ENCODE results near the gene FIBCD1. TPM values are rescaled to one million over a fixed set of nuclear protein-coding genes. Genes with fewer than 3 reads are reported as not detected.
A peak's percentile ranks its signal among the peaks of the same experiment; 100 is the strongest.

Gene FIBCD1
- total and polyA plus RNA-seq, 2 of the 8 experiments (the other 6 are each of a cell fraction or from before 2014, with no cell fraction given), result 6.1 to 8.8 TPM

GRCh38 chr9:130936285-130937117 is 2.5 kb downstream of the FIBCD1 start (continued):
- TF ChIP-seq SAP30 (IDR thresholded peaks at IDR 0.05; ENCODE audit: insufficient read depth, insufficient replicate concordance, low read length) (no peak), CREB1 (IDR thresholded peaks at IDR 0.05) (0 out of 2 replicates have a peak, but pooled peaks have one; percentile 38), CHD2 (IDR thresholded peaks at IDR 0.05; ENCODE audit: low read length) (no peak), BACH1 (IDR thresholded peaks at IDR 0.05; ENCODE audit: low read length) (no peak), SP1 (IDR thresholded peaks at IDR 0.05; ENCODE audit: low read depth, low read length) (peak; percentile 63; the same call in 1 of the 2 replicates), TEAD4 (IDR thresholded peaks at IDR 0.05; ENCODE audit: low read depth, low read length) (peak; percentile 72), CTBP2 (IDR thresholded peaks at IDR 0.05; ENCODE audit: borderline replicate concordance, insufficient read depth, insufficient read length, low read length) (no peak), HDAC2 (IDR thresholded peaks at IDR 0.05; ENCODE audit: borderline replicate concordance in 1 of 2, low read depth in 2 of 2, low read length in 2 of 2) (peak in 1 of 2 experiments; percentile 15; a peak in 1 of 4 replicates), ASH2L (IDR thresholded peaks at IDR 0.05; ENCODE audit: low read length) (peak; percentile 45), GABPA (IDR thresholded peaks at IDR 0.05; ENCODE audit: borderline replicate concordance, insufficient read depth, low read length) (no peak), TBP (IDR thresholded peaks at IDR 0.05; ENCODE audit: low read depth, low read length) (0 out of 2 replicates have a peak, but pooled peaks have one; percentile 20), CTCF (IDR thresholded peaks at IDR 0.05; ENCODE audit: control extremely low read depth in 1 of 3, insufficient read depth in 1 of 3, low read depth in 1 of 3, low read length in 3 of 3) (no peak), ZNF274 (IDR thresholded peaks at IDR 0.05; ENCODE audit: borderline replicate concordance, extremely low read depth, low read length) (no peak), TAF7 (optimal IDR thresholded peaks at IDR 0.05; ENCODE audit: borderline replicate concordance, low read depth, low read length) (no peak), SIN3A (conservative IDR thresholded peaks at IDR 0.05 in 1 of 2, IDR thresholded peaks at IDR 0.05 in 1 of 2; ENCODE audit: low read depth in 1 of 2, low read length in 2 of 2) (0 out of 4 replicates have a peak, but pooled peaks of 1 of the 2 experiments have one; percentile 35), HDAC6 (IDR thresholded peaks at IDR 0.05; ENCODE audit: low read depth, low read length) (no peak), MAX (IDR thresholded peaks at IDR 0.05) (no peak; the same call in 1 of the 2 replicates), KDM1A (IDR thresholded peaks at IDR 0.05; ENCODE audit: borderline replicate concordance, low read length) (peak; percentile 38; the same call in 1 of the 2 replicates), E2F6 (IDR thresholded peaks at IDR 0.05) (no peak)
